ENCODE data around the gene FER.

DNA sequence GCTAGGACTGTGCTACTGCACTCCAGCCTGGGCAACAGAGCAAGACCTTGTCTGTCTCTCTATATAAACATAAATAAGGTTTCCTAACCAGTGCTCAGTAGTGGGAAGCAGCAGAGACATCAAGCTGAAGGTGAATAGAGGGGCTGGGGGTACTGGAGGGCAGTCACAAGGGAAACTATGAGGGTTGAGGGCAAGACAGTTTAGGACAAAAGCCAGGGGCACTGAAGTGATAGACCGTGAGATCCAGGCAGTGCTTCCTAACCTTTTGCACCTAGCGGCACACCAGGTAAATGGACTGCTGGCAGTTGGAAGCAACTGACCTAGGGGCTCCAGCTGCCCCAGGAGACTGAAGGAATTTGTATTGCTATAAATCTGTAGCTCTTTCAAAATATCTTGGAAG is 483.6 kb downstream of the FER start:
- no peak for TF ChIP-seq POLR2A (IDR thresholded peaks at IDR 0.05)
- TF ChIP-seq, protein P1, sequence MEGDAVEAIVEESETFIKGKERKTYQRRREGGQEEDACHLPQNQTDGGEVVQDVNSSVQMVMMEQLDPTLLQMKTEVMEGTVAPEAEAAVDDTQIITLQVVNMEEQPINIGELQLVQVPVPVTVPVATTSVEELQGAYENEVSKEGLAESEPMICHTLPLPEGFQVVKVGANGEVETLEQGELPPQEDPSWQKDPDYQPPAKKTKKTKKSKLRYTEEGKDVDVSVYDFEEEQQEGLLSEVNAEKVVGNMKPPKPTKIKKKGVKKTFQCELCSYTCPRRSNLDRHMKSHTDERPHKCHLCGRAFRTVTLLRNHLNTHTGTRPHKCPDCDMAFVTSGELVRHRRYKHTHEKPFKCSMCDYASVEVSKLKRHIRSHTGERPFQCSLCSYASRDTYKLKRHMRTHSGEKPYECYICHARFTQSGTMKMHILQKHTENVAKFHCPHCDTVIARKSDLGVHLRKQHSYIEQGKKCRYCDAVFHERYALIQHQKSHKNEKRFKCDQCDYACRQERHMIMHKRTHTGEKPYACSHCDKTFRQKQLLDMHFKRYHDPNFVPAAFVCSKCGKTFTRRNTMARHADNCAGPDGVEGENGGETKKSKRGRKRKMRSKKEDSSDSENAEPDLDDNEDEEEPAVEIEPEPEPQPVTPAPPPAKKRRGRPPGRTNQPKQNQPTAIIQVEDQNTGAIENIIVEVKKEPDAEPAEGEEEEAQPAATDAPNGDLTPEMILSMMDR (IDR thresholded peaks at IDR 0.05): no peak
